Femur (tissue), 1 donor: ENCODE results near the gene PIAS4.

Source experiments
- DNase-seq: peaks from one replicate; pipeline ENCODE4 v3.0.0-alpha.2; 2017

The PIAS4 gene, protein sequence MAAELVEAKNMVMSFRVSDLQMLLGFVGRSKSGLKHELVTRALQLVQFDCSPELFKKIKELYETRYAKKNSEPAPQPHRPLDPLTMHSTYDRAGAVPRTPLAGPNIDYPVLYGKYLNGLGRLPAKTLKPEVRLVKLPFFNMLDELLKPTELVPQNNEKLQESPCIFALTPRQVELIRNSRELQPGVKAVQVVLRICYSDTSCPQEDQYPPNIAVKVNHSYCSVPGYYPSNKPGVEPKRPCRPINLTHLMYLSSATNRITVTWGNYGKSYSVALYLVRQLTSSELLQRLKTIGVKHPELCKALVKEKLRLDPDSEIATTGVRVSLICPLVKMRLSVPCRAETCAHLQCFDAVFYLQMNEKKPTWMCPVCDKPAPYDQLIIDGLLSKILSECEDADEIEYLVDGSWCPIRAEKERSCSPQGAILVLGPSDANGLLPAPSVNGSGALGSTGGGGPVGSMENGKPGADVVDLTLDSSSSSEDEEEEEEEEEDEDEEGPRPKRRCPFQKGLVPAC

DNA sequence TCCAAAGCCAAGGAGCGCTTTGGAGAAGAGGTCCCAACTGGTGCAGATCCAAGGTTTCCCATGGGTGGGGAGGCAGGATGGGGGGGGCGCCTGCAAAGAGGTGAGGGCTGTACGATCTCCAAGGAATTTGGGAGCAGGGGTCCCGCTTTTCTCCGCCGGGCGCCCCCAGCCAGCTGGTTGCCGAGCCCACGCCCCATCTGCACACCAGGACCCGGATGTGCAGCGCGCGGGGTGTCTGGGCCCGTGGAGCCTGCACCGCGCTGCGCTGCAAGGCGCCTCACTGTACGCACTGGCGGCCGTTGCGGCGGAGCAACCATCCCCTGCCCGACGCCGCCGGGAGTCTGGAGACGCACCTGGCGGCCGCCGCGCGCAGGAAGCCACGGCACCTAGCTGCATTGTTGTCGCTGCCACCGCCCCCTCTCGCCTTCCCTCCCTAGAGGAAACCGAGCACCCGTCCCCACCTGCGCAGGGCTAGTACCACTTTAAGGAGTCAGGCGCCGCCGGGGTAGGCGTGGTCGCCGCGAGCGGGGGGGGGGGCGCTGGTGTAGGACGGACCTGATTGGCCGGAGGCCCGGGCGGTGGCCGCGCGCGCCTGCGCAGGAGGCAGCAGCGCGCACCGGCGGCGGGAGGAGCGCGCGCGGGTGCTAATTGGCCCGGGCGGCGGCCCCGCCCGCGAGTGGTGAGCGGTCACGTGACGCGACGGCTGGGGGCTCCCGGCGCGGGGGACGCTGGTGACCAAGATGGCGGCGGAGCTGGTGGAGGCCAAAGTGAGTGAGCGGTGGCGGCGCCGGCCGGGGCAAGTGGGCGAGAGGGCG lies at the start of gene PIAS4:
PIAS4 (plus strand) TSS at position 716 of the 815 bp plus-strand sequence; CDS start at position 741, 25 bp downstream.
- peak; percentile 98 for DNase-seq

DNA sequence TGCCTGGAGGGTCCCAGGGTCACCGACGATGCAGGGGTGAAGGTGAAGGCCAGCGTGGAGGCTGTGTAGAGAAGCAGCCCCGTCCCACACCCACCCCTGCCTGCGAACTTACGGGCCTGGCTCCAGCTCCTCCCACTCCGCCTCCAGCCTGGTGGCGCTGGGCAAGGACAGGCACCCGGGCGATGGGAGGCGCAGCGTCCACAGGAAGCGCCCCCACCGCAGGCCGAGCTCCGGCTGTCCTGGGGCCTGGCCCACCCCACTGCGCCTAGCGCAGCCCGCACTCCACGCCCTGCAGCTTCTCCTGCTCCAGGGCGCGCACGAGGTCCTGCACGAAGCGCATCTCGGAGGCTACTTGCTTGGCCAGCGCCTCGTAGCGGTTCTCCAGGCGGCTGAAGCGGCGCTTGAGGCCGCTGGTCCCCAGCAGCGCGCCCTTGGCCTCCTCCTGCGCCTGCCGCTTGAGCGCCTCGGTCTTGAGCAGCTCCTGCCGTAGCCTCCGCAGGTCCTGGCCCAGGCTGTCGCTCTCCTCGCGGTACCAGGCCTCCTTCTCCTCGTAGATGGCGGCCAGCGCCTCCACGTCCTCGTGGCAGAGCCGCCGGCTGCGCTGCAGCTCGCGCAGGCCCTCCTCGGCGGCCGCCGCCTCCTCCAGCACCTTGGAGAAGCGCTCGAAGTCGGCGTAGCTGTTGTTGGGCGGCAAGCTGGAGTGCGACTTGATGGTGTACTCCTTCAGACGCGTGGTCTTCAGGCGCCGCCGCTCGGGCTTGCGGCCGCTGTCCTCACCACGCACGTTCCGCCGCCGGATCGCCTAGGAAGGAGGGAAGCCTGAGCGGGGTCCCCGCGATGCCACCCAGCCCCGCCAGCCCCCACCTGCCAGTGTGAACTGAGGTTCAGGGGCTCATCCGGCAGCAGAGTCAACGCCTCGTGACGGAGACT lies 48.4 kb upstream of the PIAS4 start:
- DNase-seq, result no peak

DNA sequence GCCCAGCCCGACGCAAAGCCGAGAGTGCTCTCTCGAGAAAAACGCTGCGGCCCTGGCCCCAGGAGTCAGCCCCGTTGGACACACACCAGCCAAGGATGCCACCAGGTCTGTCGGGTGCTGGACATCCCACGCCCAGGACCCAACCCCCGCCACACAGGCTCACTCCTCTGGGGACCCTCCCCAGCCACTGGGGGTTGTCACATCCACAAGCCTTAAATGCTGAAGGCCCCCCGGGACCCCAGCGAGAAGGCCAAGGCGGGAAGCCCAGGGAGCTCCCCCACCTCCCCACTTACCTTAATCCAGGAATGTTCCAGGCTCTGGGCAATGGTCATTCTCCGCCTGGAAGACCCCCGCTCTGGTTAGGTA lies 47.8 kb upstream of the PIAS4 start:
- no peak for DNase-seq

DNA sequence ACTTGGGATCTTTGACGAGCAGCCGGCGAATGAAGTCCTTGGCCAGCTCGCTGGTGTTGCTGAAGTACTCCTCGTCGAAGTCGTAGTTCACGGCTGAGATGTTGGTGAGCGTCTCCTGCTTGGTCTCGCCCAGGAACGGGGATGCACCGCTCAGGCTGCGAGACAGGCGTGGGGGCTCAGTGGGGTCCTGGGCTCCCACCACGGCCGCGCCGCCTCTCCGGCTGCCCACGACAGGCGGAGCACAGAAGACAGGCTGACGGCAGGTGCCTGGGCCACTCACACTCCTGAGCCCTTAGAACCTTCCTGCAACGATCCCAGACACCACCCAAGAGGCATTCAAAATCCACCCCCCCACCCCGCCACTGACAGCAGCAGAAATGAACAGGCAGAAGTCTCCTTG lies 46.5 kb upstream of the PIAS4 start:
- no peak for DNase-seq

DNA sequence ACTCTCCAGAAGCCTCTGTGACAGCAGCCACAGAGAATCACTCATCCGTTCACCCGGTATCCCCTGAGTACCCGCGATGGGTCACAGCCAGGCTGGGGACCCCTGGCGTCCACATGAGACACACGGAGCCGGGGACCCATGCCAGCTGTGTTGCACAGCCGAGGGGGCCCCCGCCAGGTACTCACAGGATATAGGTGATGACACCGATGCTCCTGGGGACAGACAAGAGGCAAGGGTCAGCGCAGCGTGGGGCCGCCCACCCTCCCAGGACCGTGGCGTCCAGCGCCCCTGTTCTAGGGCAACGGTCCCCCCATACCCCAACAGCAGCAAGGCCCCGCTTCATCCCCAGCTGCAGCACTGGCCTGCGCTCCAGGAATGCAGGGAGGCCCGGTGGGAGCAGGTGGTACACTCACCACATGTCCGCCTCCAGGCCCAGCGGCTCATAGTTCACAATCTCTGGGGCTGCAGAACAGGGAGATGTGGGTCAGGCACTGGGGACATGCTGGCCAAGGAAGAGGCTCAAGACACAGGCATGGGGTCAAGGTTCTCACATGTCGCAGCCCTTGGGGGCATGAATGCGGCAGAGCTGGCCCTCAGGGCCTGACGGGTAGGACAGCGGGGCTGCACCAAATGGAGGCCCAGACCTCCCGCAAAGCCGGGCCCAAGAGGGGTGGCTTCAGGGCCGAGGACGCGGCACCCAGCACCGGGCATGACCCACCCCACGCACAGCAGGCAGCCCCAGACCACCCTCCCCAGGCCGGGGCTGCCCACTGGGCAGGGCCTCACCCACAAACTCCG lies 43.9 kb upstream of the PIAS4 start:
- peak; percentile 14 for DNase-seq

DNA sequence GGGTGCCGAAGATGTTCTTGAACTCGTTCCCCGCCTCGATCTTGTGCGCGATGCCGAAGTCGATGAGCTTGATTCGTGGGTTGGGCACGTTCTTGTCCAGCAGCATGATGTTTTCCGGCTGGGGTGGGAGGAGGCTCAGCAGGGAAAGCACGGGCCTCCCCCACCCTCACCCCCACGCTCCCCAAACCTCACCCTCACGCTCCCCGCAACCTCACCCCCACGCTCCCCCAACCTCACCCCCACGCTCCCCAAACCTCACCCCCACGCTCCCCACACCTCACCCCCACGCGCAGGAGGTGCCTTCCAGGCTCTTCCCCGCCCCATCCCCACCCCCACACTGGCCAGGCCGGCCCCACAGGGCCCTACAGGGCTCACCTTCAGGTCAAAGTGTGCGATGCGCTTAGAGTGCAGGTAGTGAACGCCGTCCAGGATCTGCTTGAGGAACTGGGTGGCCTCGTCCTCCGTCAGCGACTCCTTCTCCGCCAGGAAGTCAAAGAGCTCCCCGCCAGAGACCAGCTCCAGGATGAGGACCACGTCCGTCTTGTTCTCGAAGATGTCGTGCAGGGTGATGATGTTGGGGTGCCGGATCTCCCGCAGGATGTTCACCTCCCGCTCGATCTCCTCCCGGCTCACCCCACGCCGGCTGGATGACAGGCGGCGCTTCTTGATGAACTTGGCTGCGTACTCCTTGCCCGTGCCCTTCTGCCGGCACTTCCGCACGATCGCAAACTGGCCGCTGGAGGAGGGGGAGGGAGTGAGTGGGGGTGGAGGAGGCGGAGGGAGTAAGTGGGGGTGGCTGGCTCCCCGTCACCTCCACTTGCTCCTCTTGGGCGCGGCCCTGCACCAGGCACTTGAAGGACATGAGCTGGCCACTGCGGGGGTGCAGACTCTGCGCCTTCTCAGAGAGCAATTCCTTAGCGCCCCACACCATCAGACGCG lies 43.0 kb upstream of the PIAS4 start:
- peak; percentile 13 for DNase-seq

DNA sequence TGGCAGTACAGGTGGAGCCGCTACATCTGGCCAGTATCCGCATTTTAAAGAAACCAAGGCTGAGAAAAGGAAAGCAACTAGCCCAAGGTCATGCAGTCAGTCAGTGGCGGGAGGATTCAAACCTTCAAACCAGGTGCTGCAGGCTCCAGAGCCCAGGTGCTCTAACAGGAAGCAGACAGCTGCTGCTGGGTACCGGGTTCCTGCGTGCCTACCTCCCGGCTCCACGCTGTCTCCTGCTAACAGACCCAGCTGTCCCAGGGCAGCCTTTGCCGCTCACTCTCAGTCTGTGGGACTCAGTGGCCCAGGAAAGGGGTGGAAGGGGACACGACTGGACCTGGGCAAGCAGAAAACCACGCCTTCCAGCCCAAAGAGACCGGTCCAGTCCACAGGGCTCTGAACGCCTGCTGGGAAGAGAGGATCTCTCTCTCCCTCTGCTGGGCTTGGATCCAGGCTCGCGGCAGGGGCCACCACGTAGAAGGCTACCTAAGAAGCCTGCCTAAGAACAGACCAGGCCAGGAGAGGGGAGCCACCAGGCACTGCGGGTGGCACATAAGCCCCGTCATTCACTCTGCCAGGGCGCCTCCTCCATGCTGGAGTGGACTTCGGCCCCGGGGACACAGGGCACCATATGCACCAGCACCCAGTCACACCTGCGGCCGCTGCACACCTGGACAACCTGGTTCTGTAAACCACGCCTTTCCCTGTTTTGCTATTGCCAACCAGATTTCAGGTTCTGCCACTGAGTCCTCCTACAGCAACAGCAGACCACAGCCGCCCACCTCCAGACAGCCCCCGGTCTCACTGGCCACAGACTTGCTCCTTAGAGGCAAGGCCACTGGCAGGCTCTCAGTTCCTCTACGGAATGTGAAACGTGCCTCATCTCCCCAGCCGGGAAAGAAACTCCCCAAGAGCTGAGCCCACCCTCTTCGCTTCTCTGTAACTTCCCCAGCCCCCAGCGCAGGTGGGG lies 41.2 kb upstream of the PIAS4 start:
- peak; percentile 17 for DNase-seq

DNA sequence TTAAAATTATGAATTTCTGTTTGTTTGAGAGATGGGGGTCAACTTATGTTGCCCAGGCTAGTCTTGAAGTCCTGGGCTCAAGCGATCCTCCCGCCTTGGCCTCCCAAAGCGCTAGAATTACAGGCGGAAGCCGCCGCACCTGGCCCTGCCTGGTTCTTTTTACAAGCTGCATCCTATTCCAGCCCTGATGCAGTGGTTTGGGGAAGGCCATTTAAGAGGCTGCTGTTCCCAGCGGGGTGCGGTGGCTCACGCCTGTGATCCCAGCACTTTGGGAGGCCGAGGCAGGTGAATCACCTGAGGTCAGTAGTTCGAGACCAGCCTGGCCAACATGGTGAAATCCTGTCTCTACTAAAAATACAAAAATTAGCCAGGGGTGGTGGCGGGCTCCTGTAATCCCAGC lies 39.6 kb upstream of the PIAS4 start:
- peak; percentile 12 for DNase-seq

DNA sequence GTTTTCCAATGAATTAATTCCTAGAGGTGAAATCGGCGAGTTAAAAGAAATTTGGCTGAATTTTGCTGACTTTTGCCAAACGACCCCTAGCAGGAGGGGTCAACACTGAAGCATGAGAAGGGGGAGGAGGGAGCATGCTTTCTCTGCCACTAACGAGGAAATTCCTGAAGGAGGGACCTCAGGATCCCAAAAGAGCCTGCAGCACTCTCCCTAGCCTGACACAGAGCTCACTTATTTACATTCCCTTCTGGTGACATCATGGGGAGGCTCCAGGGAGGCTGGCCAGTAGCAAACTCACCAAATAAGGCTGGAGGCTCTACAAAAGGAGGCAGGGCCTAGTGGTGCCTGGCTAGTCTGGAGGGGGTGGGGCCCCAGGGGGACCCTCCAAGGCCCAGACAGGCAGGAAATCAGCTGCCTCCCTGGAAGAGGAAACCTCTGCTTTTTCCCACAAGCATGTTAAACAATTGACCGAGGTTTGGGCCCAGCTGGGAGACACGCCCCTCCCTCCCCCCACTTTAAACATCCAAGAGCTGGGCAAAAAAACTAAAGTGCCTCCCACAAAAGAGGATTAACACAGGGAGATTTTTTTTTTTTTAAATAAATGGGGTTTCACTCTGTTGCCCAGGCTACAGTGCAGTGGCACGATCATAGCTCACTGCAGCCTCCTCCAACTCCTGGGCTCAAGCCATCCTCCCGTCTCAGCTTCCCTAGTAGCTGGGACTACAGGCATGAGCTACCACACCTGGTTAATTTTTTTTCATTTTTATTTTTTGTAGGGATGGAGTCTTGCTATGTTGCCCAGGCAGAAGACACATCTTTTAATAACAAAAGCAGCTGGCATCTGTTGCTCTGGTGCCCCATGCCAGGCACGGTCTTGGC lies 38.7 kb upstream of the PIAS4 start:
- DNase-seq, result peak; percentile 91

DNA sequence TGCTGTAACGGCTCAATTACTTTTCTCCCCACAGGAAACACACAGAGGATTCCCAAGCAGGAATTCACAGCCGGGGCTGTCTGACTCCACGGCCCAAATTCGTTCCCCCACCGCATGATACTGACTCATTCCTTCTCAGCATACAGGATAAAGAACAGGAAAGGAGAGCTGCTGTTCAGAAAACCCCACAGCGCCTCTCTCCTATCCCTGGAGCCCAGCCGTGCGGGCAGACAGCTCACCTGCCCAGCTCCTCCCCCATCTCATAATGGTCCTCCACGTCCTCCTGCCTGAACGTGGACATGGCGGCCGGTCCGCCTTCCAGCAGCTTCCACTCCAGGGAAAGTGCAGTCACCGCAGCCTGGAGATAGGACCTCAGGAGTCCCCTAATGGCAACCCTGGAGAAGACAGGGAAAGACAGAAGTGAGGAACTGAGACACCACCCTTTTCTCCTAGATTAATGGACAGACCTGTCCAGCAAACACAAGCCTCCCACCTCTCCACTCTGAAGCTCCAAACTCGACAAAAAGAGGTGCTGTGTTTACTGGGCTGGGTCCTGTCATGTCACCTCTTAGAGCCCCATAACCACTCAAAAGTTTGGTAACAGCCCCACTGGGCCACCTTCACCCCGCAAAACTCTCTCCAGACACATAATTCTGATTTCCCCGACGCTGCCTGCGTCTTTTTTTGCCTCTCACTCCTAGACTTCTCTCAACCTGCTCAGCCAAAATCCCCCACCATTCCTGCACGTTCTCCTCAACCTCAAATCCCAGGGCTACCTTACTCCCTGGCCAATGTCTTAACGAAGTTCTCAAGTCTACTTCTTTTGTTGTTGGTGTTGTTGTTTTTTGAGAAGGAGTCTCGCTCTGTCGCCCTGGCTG lies 37.9 kb upstream of the PIAS4 start:
- peak; percentile 34 for DNase-seq

DNA sequence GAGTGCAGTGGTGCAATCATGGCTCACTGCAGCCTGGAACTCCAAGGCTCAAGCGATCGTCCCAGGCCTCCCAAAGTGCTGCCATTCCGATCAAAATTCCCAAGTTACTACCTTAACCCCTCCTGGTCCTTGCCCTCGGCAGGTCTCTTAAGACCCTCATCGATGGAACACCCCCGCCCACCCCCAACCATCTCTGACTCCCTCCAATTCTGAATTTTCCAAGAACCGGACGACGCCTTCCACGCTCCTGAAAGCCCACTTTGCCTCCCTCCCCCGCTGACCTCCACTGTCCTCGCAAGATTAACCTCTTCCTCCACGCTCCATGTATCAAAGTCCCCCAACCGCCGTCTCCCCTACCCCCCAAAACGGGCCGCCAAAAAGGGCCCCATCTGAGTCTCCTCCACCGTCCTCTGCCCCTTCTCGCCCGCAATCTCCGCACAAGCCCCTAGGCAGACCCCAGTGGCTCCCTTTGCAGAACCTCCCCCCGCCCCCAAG lies 37.2 kb upstream of the PIAS4 start:
- DNase-seq, result no peak

DNA sequence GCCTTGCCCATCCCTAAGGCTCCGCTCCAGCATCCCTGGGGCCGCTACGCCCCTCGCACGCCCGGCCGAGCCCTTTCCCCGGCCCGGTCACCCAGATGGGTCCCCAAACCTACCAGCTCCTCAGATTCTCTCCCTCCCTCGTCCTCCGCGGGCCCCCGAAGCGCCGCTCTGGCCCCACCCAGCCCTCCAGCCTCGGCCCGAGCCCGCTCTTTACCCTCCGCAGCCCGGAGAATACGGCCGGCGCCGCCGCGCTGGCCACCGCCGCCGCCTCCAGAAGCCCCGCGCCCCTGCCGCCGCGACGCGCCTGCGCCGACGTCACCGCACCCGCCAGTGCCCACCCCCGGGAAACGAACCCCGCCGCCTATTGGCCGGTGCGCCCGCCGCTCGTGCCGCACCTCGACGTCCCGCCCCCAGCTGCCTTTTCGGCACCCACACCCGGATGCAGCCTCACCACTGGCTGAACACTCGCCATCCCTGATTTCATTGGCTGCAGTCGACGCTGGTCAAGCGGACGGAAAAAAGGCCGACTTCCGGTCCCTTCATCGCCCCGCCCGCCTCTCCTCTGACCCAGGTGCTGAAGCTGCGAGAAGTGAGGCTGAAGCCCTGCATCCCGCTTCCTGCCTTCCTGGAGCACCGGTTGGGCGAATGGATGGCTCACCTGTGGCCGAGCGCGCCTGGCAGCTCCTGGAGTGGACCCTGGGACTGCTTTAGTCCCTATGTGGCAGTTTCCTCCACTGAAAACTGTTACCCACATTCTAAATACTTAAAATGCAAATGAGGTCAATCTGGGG lies 36.5 kb upstream of the PIAS4 start, which contains the start of gene DAPK3:
DAPK3 (minus strand) TSS at position 292 of the 791 bp plus-strand sequence. CDS start 1,364 bp downstream, outside the sequence.
- peak; percentile 99 for DNase-seq

DNA sequence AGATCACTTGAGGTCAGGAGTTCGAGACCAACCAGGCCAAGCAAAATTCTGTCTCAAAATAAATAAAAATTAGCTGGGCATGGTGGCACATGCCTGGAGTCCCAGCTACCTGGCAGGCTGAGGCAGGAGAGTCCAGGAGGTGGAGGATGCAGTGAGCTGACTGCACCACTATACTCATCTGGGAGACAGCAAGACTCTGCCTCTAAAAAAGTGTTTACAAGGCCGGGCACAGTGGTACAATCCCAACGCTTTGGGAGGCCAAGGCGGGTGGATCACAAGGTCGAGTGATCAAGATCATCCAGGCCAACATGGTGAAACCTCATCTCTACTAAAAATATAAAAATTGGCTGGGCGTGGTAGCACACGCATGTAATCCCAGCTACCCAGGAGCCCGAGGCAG lies 32.4 kb upstream of the PIAS4 start:
- DNase-seq, result peak; percentile 15

DNA sequence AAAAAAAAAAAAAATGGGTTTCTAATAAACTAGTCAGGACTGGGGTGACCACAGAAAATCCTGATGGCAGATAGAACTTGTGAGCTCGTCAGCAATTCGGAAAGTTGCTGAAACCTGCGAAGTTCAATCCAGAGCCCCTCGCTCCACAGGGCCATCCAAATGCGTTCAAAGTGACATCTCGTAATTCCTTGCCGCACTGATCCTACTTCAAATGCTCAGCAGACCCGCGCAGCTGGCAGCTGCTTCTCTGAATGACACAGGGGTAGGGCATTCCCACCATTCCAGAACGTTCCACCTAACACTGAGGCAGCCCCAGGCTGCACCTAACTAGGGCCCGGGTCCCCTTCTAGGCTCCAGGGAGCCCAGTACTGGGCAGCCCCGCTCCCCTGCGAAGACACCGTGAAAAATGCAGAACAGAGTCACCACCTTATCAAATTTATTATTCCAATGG lies 31.9 kb upstream of the PIAS4 start:
- DNase-seq, result peak; percentile 16

DNA sequence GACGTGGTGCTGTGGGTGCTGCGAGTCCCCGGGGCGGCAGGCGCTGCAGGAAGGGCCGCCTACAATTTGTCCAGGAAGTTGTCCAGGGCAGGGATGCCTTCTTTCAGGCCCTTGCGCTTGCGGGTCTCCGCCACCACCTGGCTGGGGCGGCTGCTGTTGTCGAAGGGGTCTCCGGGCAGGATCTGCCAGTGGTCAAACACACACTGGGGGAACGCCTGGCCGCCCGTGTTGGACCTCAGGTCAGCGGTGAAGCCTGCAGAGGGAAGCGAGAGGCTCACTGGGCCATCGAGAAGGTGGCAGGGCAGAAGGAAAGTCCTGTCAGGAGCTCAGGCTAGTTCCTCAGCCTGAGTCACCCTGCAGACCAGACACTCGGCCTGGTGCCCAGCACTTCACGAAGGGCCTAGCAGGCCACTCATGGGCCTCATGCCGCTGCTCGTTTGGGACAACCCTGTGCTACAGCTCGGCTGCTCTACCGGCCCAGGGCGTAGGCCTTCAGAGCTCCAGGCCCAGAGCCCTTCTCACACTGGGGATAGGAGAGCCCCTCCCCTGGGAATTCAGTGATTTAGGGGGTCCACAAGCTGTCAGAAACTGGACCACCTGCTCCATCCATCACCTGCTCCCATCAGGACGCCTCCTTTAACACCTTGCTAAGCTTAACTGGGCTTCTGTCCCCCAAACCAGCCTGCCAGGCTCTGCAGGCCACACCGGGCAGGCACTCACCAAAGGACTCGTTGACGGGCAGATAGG lies 30.9 kb upstream of the PIAS4 start:
- peak; percentile 24 for DNase-seq
